HEK293 (cell line): Measurements from ENCODE around the gene RPL22.

Experiments used
- TCF7L2 ChIP-seq: IDR thresholded peaks from 2 replicates; pipeline ENCODE4 v1.6.1; 2011; ENCODE audit warnings: low read depth, mild to moderate bottlenecking, inconsistent platforms, low read length, moderate library complexity, borderline replicate concordance
- ZNF792 ChIP-seq: fragments of 450-650 bp; formaldehyde crosslinking; IDR thresholded peaks from 2 replicates; pipeline ENCODE4 v1.5.1; 2016; ENCODE audit warnings: missing biosample characterization, missing genetic modification characterization
- TF ChIP-seq, protein P1 (sequence below): fragments of 450-650 bp; formaldehyde crosslinking; IDR thresholded peaks from 2 replicates; pipeline ENCODE4 v1.5.1; 2016; ENCODE audit warnings: missing biosample characterization, missing genetic modification characterization

DNA sequence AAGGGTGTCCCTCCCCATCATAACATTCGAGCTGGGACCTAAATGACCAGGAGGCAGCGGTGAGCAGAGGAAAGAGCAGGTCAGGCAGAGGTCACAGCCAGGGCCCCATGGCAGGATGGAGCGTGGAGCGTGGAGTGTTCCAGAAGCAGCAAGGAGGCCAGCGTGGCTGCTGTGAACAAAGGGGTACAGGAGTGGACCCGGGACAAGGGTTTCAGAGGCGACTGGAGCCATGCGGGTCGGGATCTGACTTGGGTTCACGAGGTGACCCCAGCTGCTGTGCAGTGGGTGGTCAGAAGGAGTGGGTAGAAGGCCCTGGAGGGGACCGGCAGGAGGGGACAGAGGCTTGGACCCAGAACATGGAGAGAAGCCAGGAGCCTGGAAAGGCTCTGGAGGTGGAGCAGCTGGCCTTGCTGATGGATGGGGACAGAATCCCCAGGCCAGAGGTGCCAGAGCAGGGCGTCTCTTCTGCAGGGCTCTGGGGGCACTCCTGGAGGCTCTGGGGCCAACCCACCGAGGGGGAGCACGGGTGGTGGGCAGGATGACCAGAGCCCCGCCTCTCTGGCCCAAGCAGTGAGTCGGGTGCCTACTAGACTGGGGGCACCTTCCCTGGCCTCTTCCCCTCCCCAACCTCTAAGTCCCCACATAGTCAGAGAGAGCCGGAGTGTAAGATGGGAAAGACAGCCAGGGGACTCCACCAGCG lies 21.6 kb downstream of the RPL22 start:
- TF ChIP-seq TCF7L2, result no peak
- TF ChIP-seq, protein P1, sequence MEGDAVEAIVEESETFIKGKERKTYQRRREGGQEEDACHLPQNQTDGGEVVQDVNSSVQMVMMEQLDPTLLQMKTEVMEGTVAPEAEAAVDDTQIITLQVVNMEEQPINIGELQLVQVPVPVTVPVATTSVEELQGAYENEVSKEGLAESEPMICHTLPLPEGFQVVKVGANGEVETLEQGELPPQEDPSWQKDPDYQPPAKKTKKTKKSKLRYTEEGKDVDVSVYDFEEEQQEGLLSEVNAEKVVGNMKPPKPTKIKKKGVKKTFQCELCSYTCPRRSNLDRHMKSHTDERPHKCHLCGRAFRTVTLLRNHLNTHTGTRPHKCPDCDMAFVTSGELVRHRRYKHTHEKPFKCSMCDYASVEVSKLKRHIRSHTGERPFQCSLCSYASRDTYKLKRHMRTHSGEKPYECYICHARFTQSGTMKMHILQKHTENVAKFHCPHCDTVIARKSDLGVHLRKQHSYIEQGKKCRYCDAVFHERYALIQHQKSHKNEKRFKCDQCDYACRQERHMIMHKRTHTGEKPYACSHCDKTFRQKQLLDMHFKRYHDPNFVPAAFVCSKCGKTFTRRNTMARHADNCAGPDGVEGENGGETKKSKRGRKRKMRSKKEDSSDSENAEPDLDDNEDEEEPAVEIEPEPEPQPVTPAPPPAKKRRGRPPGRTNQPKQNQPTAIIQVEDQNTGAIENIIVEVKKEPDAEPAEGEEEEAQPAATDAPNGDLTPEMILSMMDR (tag by site-specific recombination), result no peak
- TF ChIP-seq ZNF792 (tag by site-specific recombination), result no peak
